ENCODE data around the gene GIPC1.
"Not testable (repeated sequence)": the region's sequence is repeated elsewhere in the genome, so short reads cannot be mapped to it uniquely, and the experiment has no call there.

The GIPC1 gene

GRCh38 chr19:14470031-14470876 is 25.7 kb downstream of the GIPC1 start:
- no peak overlapping the region for H3K4me3 ChIP-seq (ENCODE audit: low read length)

GRCh38 chr19:14467816-14468215 is 28.1 kb downstream of the GIPC1 start:
- TF ChIP-seq, protein P1, sequence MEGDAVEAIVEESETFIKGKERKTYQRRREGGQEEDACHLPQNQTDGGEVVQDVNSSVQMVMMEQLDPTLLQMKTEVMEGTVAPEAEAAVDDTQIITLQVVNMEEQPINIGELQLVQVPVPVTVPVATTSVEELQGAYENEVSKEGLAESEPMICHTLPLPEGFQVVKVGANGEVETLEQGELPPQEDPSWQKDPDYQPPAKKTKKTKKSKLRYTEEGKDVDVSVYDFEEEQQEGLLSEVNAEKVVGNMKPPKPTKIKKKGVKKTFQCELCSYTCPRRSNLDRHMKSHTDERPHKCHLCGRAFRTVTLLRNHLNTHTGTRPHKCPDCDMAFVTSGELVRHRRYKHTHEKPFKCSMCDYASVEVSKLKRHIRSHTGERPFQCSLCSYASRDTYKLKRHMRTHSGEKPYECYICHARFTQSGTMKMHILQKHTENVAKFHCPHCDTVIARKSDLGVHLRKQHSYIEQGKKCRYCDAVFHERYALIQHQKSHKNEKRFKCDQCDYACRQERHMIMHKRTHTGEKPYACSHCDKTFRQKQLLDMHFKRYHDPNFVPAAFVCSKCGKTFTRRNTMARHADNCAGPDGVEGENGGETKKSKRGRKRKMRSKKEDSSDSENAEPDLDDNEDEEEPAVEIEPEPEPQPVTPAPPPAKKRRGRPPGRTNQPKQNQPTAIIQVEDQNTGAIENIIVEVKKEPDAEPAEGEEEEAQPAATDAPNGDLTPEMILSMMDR (IDR thresholded peaks at IDR 0.05; ENCODE audit: insufficient read depth, low read depth, low read length, missing control alignments) = peak; percentile 19
- no peak overlapping the region for H3K4me3 ChIP-seq (ENCODE audit: low read length)
- DNase-seq (ENCODE audit: low read depth) = peak; percentile 27

More at GRCh38 chr19:14470031-14470876, 25.7 kb downstream of the GIPC1 start:
- no peak for DNase-seq (ENCODE audit: low read depth)
- TF ChIP-seq, protein P1 (IDR thresholded peaks at IDR 0.05; ENCODE audit: insufficient read depth, low read depth, low read length, missing control alignments) = no peak

DNA sequence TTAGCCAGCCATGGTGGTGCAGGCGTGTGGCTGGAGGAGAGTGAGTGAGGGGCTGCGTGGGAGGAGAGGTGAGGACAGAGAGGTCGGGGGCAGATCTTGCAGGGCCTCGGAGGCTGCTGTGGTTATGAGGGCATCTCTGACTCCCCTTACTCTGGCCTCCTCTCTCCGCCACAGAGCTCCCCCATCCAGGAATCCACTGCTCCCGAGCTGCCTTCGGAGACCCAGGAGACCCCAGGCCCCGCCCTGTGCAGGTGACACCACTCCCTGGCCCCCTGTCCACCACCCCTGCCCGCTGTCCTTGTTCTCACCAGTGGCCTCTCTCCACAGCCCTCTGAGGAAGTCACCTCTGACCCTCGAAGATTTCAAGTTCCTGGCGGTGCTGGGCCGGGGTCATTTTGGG is 28.5 kb downstream of the GIPC1 start:
- TF ChIP-seq, protein P1 (IDR thresholded peaks at IDR 0.05; ENCODE audit: insufficient read depth, low read depth, low read length, missing control alignments) = no peak
- no peak for DNase-seq (ENCODE audit: low read depth)
- no peak overlapping the region for H3K4me3 ChIP-seq (ENCODE audit: low read length)

GRCh38 chr19:14463747-14464146 is 32.2 kb downstream of the GIPC1 start:
- DNase-seq (ENCODE audit: low read depth) = no peak
- TF ChIP-seq, protein P1 (IDR thresholded peaks at IDR 0.05; ENCODE audit: insufficient read depth, low read depth, low read length, missing control alignments) = no peak
- H3K4me3 ChIP-seq (ENCODE audit: low read length) = no peak overlapping the region

- not testable (repeated sequence) for H3K4me3 ChIP-seq (ENCODE audit: low read length); DNase-seq (ENCODE audit: low read depth)
Measured at GRCh38 chr19:14462401-14462800, 33.5 kb downstream of the GIPC1 start.

DNA sequence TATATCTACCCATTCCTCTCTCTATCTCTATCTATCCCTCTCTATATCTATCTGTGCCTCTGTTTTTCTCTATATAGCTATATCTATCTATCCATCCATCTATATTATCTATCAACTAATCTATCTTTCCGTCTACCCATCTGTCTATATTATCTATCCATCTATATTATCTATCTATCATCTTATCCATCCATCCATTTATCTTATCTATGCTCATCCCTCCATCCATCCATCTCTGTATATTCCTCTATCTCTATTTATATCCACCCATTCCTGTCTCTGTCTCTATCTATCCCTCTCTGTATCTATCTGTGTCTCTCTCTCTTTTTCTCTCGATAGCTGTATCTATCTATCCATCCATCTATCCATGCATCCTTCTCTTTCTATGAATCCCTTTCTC is 35.0 kb downstream of the GIPC1 start:
- no peak overlapping the region for H3K4me3 ChIP-seq (ENCODE audit: low read length)

GRCh38 chr19:14459703-14460102 is 36.2 kb downstream of the GIPC1 start:
- H3K4me3 ChIP-seq (ENCODE audit: low read length) = no peak overlapping the region
- DNase-seq (ENCODE audit: low read depth) = no peak
- TF ChIP-seq, protein P1 (IDR thresholded peaks at IDR 0.05; ENCODE audit: insufficient read depth, low read depth, low read length, missing control alignments) = no peak

More for the DNA sequence above, 35.0 kb downstream of the GIPC1 start:
- DNase-seq (ENCODE audit: low read depth) = no peak
- TF ChIP-seq, protein P1 (IDR thresholded peaks at IDR 0.05; ENCODE audit: insufficient read depth, low read depth, low read length, missing control alignments) = no peak

GRCh38 chr19:14452303-14452702 is 43.6 kb downstream of the GIPC1 start:
- not testable (repeated sequence) for DNase-seq (ENCODE audit: low read depth); H3K4me3 ChIP-seq (ENCODE audit: low read length)

Measured in epithelial cell of esophagus (primary cell).